ENCODE results near the gene MAVS. TPM values are rescaled to one million over a fixed set of nuclear protein-coding genes. Genes with fewer than 3 reads are reported as not detected.
A peak's percentile ranks its signal among the peaks of the same experiment; 100 is the strongest.
"Not testable (repeated sequence)": the region's sequence is repeated elsewhere in the genome, so short reads cannot be mapped to it uniquely, and the experiment has no call there.

The MAVS gene
- polyA plus RNA-seq, 1 of the 3 experiments (the other 2 are of a cell fraction): 9.1 TPM

DNA sequence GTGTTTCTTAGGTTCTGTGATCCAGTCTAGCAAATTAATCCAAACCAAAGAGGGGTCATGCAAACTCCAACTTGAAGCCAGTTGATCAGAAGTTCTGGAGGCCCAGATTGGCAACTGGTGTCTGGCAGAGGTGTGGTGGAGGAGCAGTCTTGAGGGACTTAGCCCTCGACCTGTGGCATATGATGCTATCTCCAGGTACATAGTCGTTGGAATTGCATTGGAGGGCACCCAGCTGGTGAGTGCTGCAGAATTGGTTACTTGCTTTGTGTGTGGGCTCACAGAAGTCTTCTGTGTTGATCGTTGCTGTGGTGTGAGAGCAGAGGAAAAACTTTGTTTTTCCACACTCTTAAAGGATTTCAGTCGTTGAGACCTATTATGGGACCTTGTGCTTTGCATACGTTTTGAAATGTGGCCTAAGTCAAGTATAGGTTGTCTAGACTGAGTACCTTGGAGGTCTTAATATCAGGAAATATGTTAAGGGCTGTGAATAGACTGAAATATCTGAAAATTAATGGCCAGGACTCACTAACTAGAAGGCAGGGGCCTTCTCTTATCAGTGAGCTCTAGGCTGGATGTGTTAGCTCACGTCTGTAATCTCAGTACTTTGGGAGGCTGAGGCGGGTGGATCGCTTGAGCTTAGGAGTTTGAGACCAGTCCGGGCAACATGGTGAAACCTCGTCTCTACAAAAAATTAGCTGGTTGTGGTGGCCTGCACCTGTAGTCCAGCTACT lies 50.4 kb downstream of the MAVS start:
- 0 out of 2 replicates have a peak overlapping the region, but pooled peaks have one; percentile 23 for H3K4me2 ChIP-seq
- CTCF ChIA-PET: no interaction called here
- H4K20me1 ChIP-seq (ENCODE audit: insufficient read depth): peaks cover 100% of the 10 kb centered on the region
- H3K9me3 ChIP-seq: no peaks in the 10 kb centered on the region
- no peaks in the 10 kb centered on the region for H3K9me2 ChIP-seq
- DNase-seq: no peak
- no peak overlapping the region for H3K9ac ChIP-seq
- POLR2A ChIA-PET: interaction anchor here (0.6 kb wide), 1 partner anchor 176 kb away, joined by 3 read pairs; no protein-coding TSS in a partner anchor
- H3K27ac ChIP-seq (ENCODE audit: low read depth in 2 of 2, low read length in 1 of 2): no peak overlapping the region; a peak in 1 of 4 replicates
- TF ChIP-seq CHD2 (IDR thresholded peaks at IDR 0.05; ENCODE audit: low read length, partially characterized antibody) (no peak), TCF12 (IDR thresholded peaks at IDR 0.05) (no peak), SMC3 (IDR thresholded peaks at IDR 0.05; ENCODE audit: low read depth, low read length) (no peak), RFX5 (IDR thresholded peaks at IDR 0.05; ENCODE audit: low read length) (no peak), MEF2A (IDR thresholded peaks at IDR 0.05; ENCODE audit: borderline replicate concordance, low read depth) (no peak)
- TF ChIP-seq, protein P1, sequence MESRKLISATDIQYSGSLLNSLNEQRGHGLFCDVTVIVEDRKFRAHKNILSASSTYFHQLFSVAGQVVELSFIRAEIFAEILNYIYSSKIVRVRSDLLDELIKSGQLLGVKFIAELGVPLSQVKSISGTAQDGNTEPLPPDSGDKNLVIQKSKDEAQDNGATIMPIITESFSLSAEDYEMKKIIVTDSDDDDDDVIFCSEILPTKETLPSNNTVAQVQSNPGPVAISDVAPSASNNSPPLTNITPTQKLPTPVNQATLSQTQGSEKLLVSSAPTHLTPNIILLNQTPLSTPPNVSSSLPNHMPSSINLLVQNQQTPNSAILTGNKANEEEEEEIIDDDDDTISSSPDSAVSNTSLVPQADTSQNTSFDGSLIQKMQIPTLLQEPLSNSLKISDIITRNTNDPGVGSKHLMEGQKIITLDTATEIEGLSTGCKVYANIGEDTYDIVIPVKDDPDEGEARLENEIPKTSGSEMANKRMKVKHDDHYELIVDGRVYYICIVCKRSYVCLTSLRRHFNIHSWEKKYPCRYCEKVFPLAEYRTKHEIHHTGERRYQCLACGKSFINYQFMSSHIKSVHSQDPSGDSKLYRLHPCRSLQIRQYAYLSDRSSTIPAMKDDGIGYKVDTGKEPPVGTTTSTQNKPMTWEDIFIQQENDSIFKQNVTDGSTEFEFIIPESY (IDR thresholded peaks at IDR 0.05; ENCODE audit: borderline replicate concordance, low read depth): no peak
- no peaks in the 10 kb centered on the region for H3K27me3 ChIP-seq (ENCODE audit: insufficient read depth)
- H3K36me3 ChIP-seq (replicated peaks in 1 of 2; ENCODE audit: control insufficient read depth in 1 of 2, insufficient read depth in 2 of 2, low read length in 1 of 2): peaks cover 0 to 11% of the 10 kb centered on the region in 2 experiments
- H3K4me3 ChIP-seq (ENCODE audit: low read depth in 2 of 2, low read length in 1 of 2): no peak overlapping the region
- peaks cover 100% of the 10 kb centered on the region for H3K79me2 ChIP-seq (ENCODE audit: insufficient read depth)
- peaks cover 4 to 37% of the 10 kb centered on the region in 2 experiments; a peak in 3 of 4 replicates for H3K4me1 ChIP-seq (ENCODE audit: control insufficient read depth in 1 of 2, insufficient read depth in 2 of 2, low read depth in 1 of 2, low read length in 1 of 2)
- 86% methylated on average over 10 of the region's 10 CpGs for WGBS (ENCODE audit: low lambda C conversion rate)
- H3F3A ChIP-seq (replicated peaks; ENCODE audit: insufficient read depth): peaks cover 41% of the 10 kb centered on the region
- no peak overlapping the region for H2AFZ ChIP-seq (ENCODE audit: low read depth)

- H3K27ac ChIP-seq (ENCODE audit: low read depth in 2 of 2, low read length in 1 of 2); H3K9ac ChIP-seq; H3K9me2 ChIP-seq; DNase-seq; H3K4me3 ChIP-seq (ENCODE audit: low read depth in 2 of 2, low read length in 1 of 2); CTCF ChIA-PET; POLR2A ChIA-PET; H3K9me3 ChIP-seq; H3K27me3 ChIP-seq (ENCODE audit: insufficient read depth); H2AFZ ChIP-seq (ENCODE audit: low read depth): not testable (repeated sequence)
- peaks cover 0 to 11% of the 10 kb centered on the region in 2 experiments for H3K36me3 ChIP-seq (replicated peaks in 1 of 2; ENCODE audit: control insufficient read depth in 1 of 2, insufficient read depth in 2 of 2, low read length in 1 of 2)
- H3F3A ChIP-seq (replicated peaks; ENCODE audit: insufficient read depth): peaks cover 38% of the 10 kb centered on the region
- H3K79me2 ChIP-seq (ENCODE audit: insufficient read depth): peaks cover 100% of the 10 kb centered on the region
- peaks cover 100% of the 10 kb centered on the region for H4K20me1 ChIP-seq (ENCODE audit: insufficient read depth)
- peak overlapping the region; percentile 12; the same call in 1 of the 2 replicates for H3K4me2 ChIP-seq
- H3K4me1 ChIP-seq (ENCODE audit: control insufficient read depth in 1 of 2, insufficient read depth in 2 of 2, low read depth in 1 of 2, low read length in 1 of 2): peaks cover 3 to 33% of the 10 kb centered on the region in 2 experiments; a peak in 3 of 4 replicates
- WGBS (ENCODE audit: low lambda C conversion rate): 85% methylated on average over 9 of the region's 9 CpGs
Observed at GRCh38 chr20:3898181-3898580, 51.5 kb downstream of the MAVS start.

- ChIA-PET CTCF (no interaction called here), POLR2A (no interaction called here)
- H3K79me2 ChIP-seq (ENCODE audit: insufficient read depth): peaks cover 100% of the 10 kb centered on the region
- H3K9ac ChIP-seq: no peak overlapping the region
- H3K9me3 ChIP-seq: no peaks in the 10 kb centered on the region
- H4K20me1 ChIP-seq (ENCODE audit: insufficient read depth): peaks cover 100% of the 10 kb centered on the region
- H3K4me2 ChIP-seq: peak overlapping the region; percentile 12; the same call in 1 of the 2 replicates
- no peak overlapping the region for H2AFZ ChIP-seq (ENCODE audit: low read depth)
- H3F3A ChIP-seq (replicated peaks; ENCODE audit: insufficient read depth): peaks cover 34% of the 10 kb centered on the region
- H3K27me3 ChIP-seq (ENCODE audit: insufficient read depth): no peaks in the 10 kb centered on the region
- H3K36me3 ChIP-seq (replicated peaks in 1 of 2; ENCODE audit: control insufficient read depth in 1 of 2, insufficient read depth in 2 of 2, low read length in 1 of 2): peaks cover 0 to 11% of the 10 kb centered on the region in 2 experiments
- no peaks in the 10 kb centered on the region for H3K9me2 ChIP-seq
- DNase-seq: no peak
- 89% methylated on average over 4 of the region's 4 CpGs for WGBS (ENCODE audit: low lambda C conversion rate)
- peaks cover 0 to 29% of the 10 kb centered on the region in 2 experiments; a peak in 2 of 4 replicates for H3K4me1 ChIP-seq (ENCODE audit: control insufficient read depth in 1 of 2, insufficient read depth in 2 of 2, low read depth in 1 of 2, low read length in 1 of 2)
- no peak overlapping the region for H3K27ac ChIP-seq (ENCODE audit: low read depth in 2 of 2, low read length in 1 of 2)
- no peak overlapping the region for H3K4me3 ChIP-seq (ENCODE audit: low read depth in 2 of 2, low read length in 1 of 2)
- no peak for TF ChIP-seq CTCF (IDR thresholded peaks at IDR 0.05)
- TF ChIP-seq FOXM1 (IDR thresholded peaks at IDR 0.05; ENCODE audit: low read depth): no peak
- no peak for TF ChIP-seq EP300 (IDR thresholded peaks at IDR 0.05; ENCODE audit: borderline replicate concordance in 1 of 2, low read depth in 1 of 2, low read length in 1 of 2)
- no peak for TF ChIP-seq SMC3 (IDR thresholded peaks at IDR 0.05; ENCODE audit: low read depth, low read length)
- TF ChIP-seq, protein P2, sequence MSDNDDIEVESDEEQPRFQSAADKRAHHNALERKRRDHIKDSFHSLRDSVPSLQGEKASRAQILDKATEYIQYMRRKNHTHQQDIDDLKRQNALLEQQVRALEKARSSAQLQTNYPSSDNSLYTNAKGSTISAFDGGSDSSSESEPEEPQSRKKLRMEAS (IDR thresholded peaks at IDR 0.05; ENCODE audit: low read depth): no peak
- TF ChIP-seq RFX5 (IDR thresholded peaks at IDR 0.05; ENCODE audit: low read length): no peak
- TF ChIP-seq USF1 (IDR thresholded peaks at IDR 0.05; ENCODE audit: borderline replicate concordance, low read depth): no peak
- TF ChIP-seq RCOR1 (IDR thresholded peaks at IDR 0.05; ENCODE audit: low read length): no peak
- TF ChIP-seq USF2 (IDR thresholded peaks at IDR 0.05; ENCODE audit: borderline replicate concordance, low read depth, low read length): no peak
- no peak for TF ChIP-seq MEF2A (IDR thresholded peaks at IDR 0.05; ENCODE audit: borderline replicate concordance, low read depth)
- TF ChIP-seq GATA2 (CRISPR knock-in tag; IDR thresholded peaks at IDR 0.05): no peak
Observed at GRCh38 chr20:3898639-3899038, 52.0 kb downstream of the MAVS start.

All from SK-N-SH (cell line).